HG03139 (cell line): ENCODE data around the gene VCX3A.
"Not testable (repeated sequence)": the region's sequence is repeated elsewhere in the genome, so short reads cannot be mapped to it uniquely, and the experiment has no call there.

Experiments used
- ATAC-seq: cut with Tn5 transposase; IDR thresholded peaks from one replicate; pipeline ENCODE4 v1.9.1; 2021; ENCODE audit not compliant: unreplicated experiment

Gene VCX3A

GRCh38 chrX:6535018-6535417, at the start of gene VCX3A:
Gene VCX3A, minus strand, starts transcription at chrX:6535118. Its CDS starts 621 bp downstream, at chrX:6534497.
- not testable (repeated sequence) for ATAC-seq

GRCh38 chrX:6574762-6575161, 39.8 kb upstream of the VCX3A start:
- ATAC-seq = no peak

- no peak for ATAC-seq
Observed at GRCh38 chrX:6568031-6568430, 33.1 kb upstream of the VCX3A start.

- ATAC-seq = no peak
Observed at GRCh38 chrX:6558979-6559378, 24.1 kb upstream of the VCX3A start.

- no peak for ATAC-seq
Observed at GRCh38 chrX:6557690-6558089, 22.8 kb upstream of the VCX3A start.

GRCh38 chrX:6550999-6551398, 16.1 kb upstream of the VCX3A start:
- no peak for ATAC-seq

- ATAC-seq = no peak
Observed at GRCh38 chrX:6545712-6546111, 10.8 kb upstream of the VCX3A start.

- no peak for ATAC-seq
Observed at GRCh38 chrX:6526564-6527136, 8.3 kb downstream of the VCX3A start.

GRCh38 chrX:6517376-6517775, 17.5 kb downstream of the VCX3A start:
- ATAC-seq = no peak

GRCh38 chrX:6506444-6506843, 28.5 kb downstream of the VCX3A start:
- ATAC-seq = no peak

GRCh38 chrX:6505960-6506359, 29.0 kb downstream of the VCX3A start:
- ATAC-seq = no peak

- no peak for ATAC-seq
Observed at GRCh38 chrX:6500719-6501118, 34.2 kb downstream of the VCX3A start.

GRCh38 chrX:6498324-6498723, 36.6 kb downstream of the VCX3A start:
- no peak for ATAC-seq
